ENCODE data around the gene HRH1.
"Not testable (repeated sequence)": the region's sequence is repeated elsewhere in the genome, so short reads cannot be mapped to it uniquely, and the experiment has no call there.

The HRH1 gene

DNA sequence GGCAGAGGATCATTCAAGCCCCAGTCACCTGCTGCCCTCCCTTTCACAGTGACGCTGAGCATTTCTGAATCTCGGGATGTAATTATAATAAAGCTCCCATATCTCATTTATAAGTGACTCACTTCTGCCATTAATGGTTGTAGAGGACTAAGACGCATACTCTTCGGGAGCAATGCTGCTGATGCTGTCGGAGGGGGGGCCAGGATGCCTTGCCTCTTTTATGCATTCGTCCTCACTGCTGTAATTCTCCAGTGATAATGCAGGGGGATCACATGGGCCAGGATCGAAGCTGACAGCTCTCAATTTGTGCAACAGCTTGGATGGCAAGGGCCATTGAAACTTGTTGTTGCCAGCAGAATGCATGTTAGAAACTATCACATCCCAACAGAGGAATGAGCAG is 3.1 kb downstream of the HRH1 start:
- TF ChIP-seq, protein P1, sequence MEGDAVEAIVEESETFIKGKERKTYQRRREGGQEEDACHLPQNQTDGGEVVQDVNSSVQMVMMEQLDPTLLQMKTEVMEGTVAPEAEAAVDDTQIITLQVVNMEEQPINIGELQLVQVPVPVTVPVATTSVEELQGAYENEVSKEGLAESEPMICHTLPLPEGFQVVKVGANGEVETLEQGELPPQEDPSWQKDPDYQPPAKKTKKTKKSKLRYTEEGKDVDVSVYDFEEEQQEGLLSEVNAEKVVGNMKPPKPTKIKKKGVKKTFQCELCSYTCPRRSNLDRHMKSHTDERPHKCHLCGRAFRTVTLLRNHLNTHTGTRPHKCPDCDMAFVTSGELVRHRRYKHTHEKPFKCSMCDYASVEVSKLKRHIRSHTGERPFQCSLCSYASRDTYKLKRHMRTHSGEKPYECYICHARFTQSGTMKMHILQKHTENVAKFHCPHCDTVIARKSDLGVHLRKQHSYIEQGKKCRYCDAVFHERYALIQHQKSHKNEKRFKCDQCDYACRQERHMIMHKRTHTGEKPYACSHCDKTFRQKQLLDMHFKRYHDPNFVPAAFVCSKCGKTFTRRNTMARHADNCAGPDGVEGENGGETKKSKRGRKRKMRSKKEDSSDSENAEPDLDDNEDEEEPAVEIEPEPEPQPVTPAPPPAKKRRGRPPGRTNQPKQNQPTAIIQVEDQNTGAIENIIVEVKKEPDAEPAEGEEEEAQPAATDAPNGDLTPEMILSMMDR (IDR thresholded peaks at IDR 0.05; ENCODE audit: extremely low read depth, missing control alignments): no peak

GRCh38 chr3:11159421-11159904 is 5.2 kb downstream of the HRH1 start:
- DNase-seq (ENCODE audit: low spot score): no peak
- TF ChIP-seq, protein P1 (IDR thresholded peaks at IDR 0.05; ENCODE audit: extremely low read depth, missing control alignments): no peak

More for the DNA sequence above, 3.1 kb downstream of the HRH1 start:
- no peak for DNase-seq (ENCODE audit: low spot score)

- DNase-seq (ENCODE audit: low spot score): no peak
These were observed 7.4 kb downstream of the HRH1 start for GRCh38 chr3:11161666-11162065.

DNA sequence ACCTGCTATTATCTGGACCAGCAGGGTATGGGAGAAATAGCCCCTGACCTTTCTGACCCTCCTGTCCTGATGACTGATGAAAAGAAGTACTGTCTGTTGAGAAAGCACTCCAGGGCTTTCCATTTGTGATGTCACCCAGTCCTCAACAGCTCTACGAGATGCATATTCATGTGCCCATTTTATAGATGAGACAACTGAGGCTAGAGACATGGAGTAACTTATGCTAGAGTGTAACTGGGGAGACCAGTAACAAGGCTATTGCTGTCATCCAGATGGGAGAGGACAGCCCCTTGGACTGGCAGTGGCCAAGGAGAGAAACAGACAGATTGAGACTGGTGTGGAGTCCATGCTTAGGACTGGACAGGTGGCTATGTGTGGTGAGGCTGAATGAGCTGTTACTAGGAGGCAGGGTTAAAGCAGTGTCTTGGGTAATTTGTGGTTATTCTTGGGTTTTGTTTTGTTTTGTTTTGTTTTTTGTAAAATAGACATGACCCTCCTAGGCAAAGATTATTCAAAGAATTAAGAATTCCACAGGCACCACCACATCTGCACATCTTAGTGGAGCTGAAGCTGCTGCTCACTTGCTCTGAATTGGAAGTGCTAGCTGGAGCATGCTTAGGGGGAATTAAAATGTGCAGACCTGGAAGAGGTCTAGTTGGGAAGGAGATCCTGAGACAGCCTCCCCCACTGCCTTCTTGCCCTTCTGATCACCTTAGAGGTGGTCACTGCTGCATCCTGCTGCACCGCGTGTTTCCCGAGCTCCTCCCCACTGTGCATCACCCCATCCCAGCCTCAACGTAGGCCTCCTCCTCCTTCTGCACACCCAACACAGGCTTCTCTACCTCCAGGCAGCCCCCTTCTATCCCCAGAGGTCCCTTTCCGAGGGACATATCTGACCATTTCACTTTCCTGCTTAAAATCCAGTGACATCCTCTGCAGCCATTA is 8.4 kb downstream of the HRH1 start:
- TF ChIP-seq, protein P1 (IDR thresholded peaks at IDR 0.05; ENCODE audit: extremely low read depth, missing control alignments): no peak
- no peak for DNase-seq (ENCODE audit: low spot score)

More at GRCh38 chr3:11161666-11162065, 7.4 kb downstream of the HRH1 start:
- TF ChIP-seq, protein P1 (IDR thresholded peaks at IDR 0.05; ENCODE audit: extremely low read depth, missing control alignments): no peak

GRCh38 chr3:11164607-11165006 is 10.3 kb downstream of the HRH1 start:
- TF ChIP-seq, protein P1 (IDR thresholded peaks at IDR 0.05; ENCODE audit: extremely low read depth, missing control alignments): no peak
- no peak for DNase-seq (ENCODE audit: low spot score)

- DNase-seq (ENCODE audit: low spot score): no peak
- TF ChIP-seq, protein P1 (IDR thresholded peaks at IDR 0.05; ENCODE audit: extremely low read depth, missing control alignments): no peak
These were observed 11.2 kb downstream of the HRH1 start for GRCh38 chr3:11165476-11165875.

GRCh38 chr3:11166807-11167400 is 12.6 kb downstream of the HRH1 start:
- not testable (repeated sequence) for DNase-seq (ENCODE audit: low spot score)

Data from GM20000 (cell line).